GM12878 (cell line): ENCODE results near the gene MPZL1. TPM values are rescaled to one million over a fixed set of nuclear protein-coding genes. Genes with fewer than 3 reads are reported as not detected.

Source experiments
- ATAC-seq: fragments of 200-7000 bp; cut with Tn5 transposase; 3 replicates; pipeline ENCODE4 v1.9.1; 2020; ENCODE audit warnings: mild to moderate bottlenecking, moderate library complexity
- BruUV-seq: library from RNA; stranded (reverse); fragments of 400-500 nt; replicated peaks from 2 replicates; lab custom pipeline; 2021; lab: Mats Ljungman, UMichigan
- CTCF ChIA-PET: fragments of 300-600 bp; sonication (Branson Sonifier 250); formaldehyde crosslinking; extraction: SDS; loops from one replicate; lab custom pipeline; 2021; ENCODE audit warnings: inconsistent platforms; lab: Yijun Ruan, JAX
- POLR2A ChIA-PET: fragments of 350-600 bp; formaldehyde crosslinking; extraction: SDS; loops from one replicate; lab custom pipeline; 2021; ENCODE audit warnings: inconsistent platforms; lab: Charles Lee
- RAD21 ChIA-PET: fragments of 300-600 bp; sonication (Branson Sonifier 250); formaldehyde crosslinking; loops from one replicate; lab custom pipeline; 2023; ENCODE audit warnings: antibody characterized with exemption; ENCODE audit not compliant: unreplicated experiment; lab: Charles Lee
- SMC1A ChIA-PET: fragments of 300-600 bp; sonication (Branson Sonifier 250); formaldehyde crosslinking; loops from one replicate; lab custom pipeline; 2023; ENCODE audit not compliant: unreplicated experiment, uncharacterized antibody; lab: Charles Lee
- DNase-seq: peaks from one replicate; pipeline ENCODE4 v3.0.0-alpha.2; 2011; ENCODE audit warnings: low read depth, low spot score
- FAIRE-seq: peaks from 3 replicates; lab custom pipeline; 2011; peaks lifted over from hg19 to GRCh38; lab: Jason Lieb, UNC
- H2AFZ ChIP-seq: 2 replicates; pipeline ENCODE4 v1.6.0; 2011; ENCODE audit warnings: low read depth, low read length, control low read depth; ENCODE audit not compliant: control insufficient read depth
- H3K27ac ChIP-seq: 2 replicates; pipeline ENCODE4 v1.5.1; 2011; ENCODE audit warnings: control low read depth; ENCODE audit not compliant: control insufficient read depth, insufficient read depth
- H3K27me3 ChIP-seq, 2 experiments: replicated peaks in 1 of 2; 2 replicates each; pipeline versions ENCODE4 v1.6.0 to v1.6.1; 2011; ENCODE audit warnings: low read length in 1 of 2; ENCODE audit not compliant: control insufficient read depth in 2 of 2, insufficient read depth in 2 of 2
- H3K36me3 ChIP-seq, 2 experiments: 2 replicates each; pipeline ENCODE4 v1.5.1; 2011; ENCODE audit warnings: low read length in 1 of 2; ENCODE audit not compliant: control insufficient read depth in 2 of 2, insufficient read depth in 2 of 2
- H3K4me1 ChIP-seq: 2 replicates; pipeline ENCODE4 v1.6.1; 2011; ENCODE audit warnings: mild to moderate bottlenecking, low read length, moderate library complexity, mixed read lengths; ENCODE audit not compliant: control insufficient read depth, insufficient read depth
- H3K4me2 ChIP-seq: 2 replicates; pipeline ENCODE4 v1.6.0; 2011; ENCODE audit warnings: control low read depth; ENCODE audit not compliant: control insufficient read depth, insufficient read depth
- H3K4me3 ChIP-seq: fragments of 200-600 bp; sonication (generic); 2 replicates; pipeline ENCODE4 v1.5.1; 2016
- H3K79me2 ChIP-seq: 2 replicates; pipeline ENCODE4 v1.6.0; 2011; ENCODE audit warnings: low read length; ENCODE audit not compliant: control insufficient read depth, insufficient read depth
- H3K9ac ChIP-seq: 2 replicates; pipeline ENCODE4 v1.8.0; 2011; ENCODE audit warnings: low read length, control low read depth, mixed read lengths; ENCODE audit not compliant: control insufficient read depth, insufficient read depth
- H3K9me3 ChIP-seq: replicated peaks from 3 replicates; pipeline ENCODE4 v1.5.1; 2011; ENCODE audit warnings: mild to moderate bottlenecking, low read length; ENCODE audit not compliant: control insufficient read depth, insufficient read depth
- H4K20me1 ChIP-seq: 2 replicates; pipeline ENCODE4 v1.6.0; 2011; ENCODE audit not compliant: control insufficient read depth, insufficient read depth
- CBX5 ChIP-seq: sonication (generic); IDR thresholded peaks from 2 replicates; pipeline ENCODE4 v1.6.1; 2016; ENCODE audit warnings: low read depth, moderate library complexity, mild to moderate bottlenecking, inconsistent platforms
- E4F1 ChIP-seq: fragments of 450-650 bp; IDR thresholded peaks from 2 replicates; pipeline ENCODE4 v1.6.1; 2018; ENCODE audit warnings: borderline replicate concordance, mild to moderate bottlenecking; ENCODE audit not compliant: partially characterized antibody
- MTA3 ChIP-seq: IDR thresholded peaks from 2 replicates; pipeline ENCODE4 v1.6.1; 2012; ENCODE audit warnings: low read length, inconsistent platforms, borderline replicate concordance
- PKNOX1 ChIP-seq: fragments of 450-650 bp; IDR thresholded peaks from 2 replicates; pipeline ENCODE4 v1.6.1; 2016; ENCODE audit warnings: mild to moderate bottlenecking
- SREBF1 ChIP-seq: IDR thresholded peaks from 2 replicates; pipeline ENCODE4 v1.6.1; 2012; ENCODE audit warnings: mild to moderate bottlenecking, low read length
- TCF7 ChIP-seq: IDR thresholded peaks from 2 replicates; pipeline ENCODE4 v1.6.1; 2014; ENCODE audit warnings: antibody characterized with exemption, borderline replicate concordance
- ZBTB11 ChIP-seq: fragments of 450-650 bp; formaldehyde crosslinking; IDR thresholded peaks from 2 replicates; pipeline ENCODE4 v1.5.0; 2022; ENCODE audit warnings: mild to moderate bottlenecking, missing genetic modification characterization
- ZNF622 ChIP-seq: fragments of 450-650 bp; IDR thresholded peaks from 2 replicates; pipeline ENCODE4 v1.6.1; 2017; ENCODE audit warnings: mild to moderate bottlenecking, inconsistent platforms
- WGBS: methylation state at CpG from one replicate; pipeline ENCODE4 v1.1.6; 2016; ENCODE audit warnings: low lambda C conversion rate; ENCODE audit not compliant: insufficient replicate concordance, insufficient coverage; ENCODE audit errors: missing lambda C conversion rate; 5-methylcytosine and 5-hydroxymethylcytosine counted together
- in situ Hi-C: fragments of 300-500 bp; cut with MboI; formaldehyde crosslinking; loops from 9 replicates; pipeline ENCODE4 v1.14.3; 2018; ENCODE audit warnings: mixed read lengths
- intact Hi-C: fragments of 100-400 bp; cut with micrococcal nuclease; formaldehyde crosslinking; loops from one replicate; pipeline ENCODE4 v1.14.2; 2022; ENCODE audit not compliant: unreplicated experiment
- polyA plus RNA-seq, 11 experiments: library from polyadenylated mRNA; depleted of rRNA in 4 of 11; unstranded in 6 of 11; stranded (reverse) in 5 of 11; fragments of >200 nt; fragmentation: Nextera tagmentation in 4 of 11; fragmentation: Illumina TruSeq in 1 of 11; extraction: Ambion mirVana in 4 of 11; extraction: Trizol in 1 of 11; gene quantifications; 1 replicate in 1 of 11; 2 replicates in 10 of 11; pipeline versions ENCODE4 v1.2.1 to v1.2.3, GENCODE V29; 2011 to 2016; ENCODE audit warnings: inconsistent platforms in 2 of 11, missing spikeins in 2 of 11, low read depth in 1 of 11
- total RNA-seq, 4 experiments: library from RNA; depleted of rRNA in 3 of 4; stranded (reverse); fragments of >200 nt in 3 of 4; fragmentation: Illumina TruSeq in 1 of 4; extraction: Trizol in 1 of 4; gene quantifications; 2 replicates each; pipeline versions ENCODE4 v1.2.1 to v1.2.3, GENCODE V29; 2013 to 2021

Gene MPZL1
- total and polyA plus RNA-seq, 10 of the 15 experiments (the other 5 are each of a cell fraction or from before 2014, with no cell fraction given), result 9.8 to 60.9 (median 45.9) TPM

- Histone ChIP-seq H3K9ac (no peak overlapping the region), H3K27me3 (no peaks in the 10 kb centered on the region), H3K27ac (no peak overlapping the region), H4K20me1 (no peaks in the 10 kb centered on the region), H2AFZ (no peak overlapping the region), H3K79me2 (no peaks in the 10 kb centered on the region), H3K4me1 (no peaks in the 10 kb centered on the region), H3K9me3 (no peaks in the 10 kb centered on the region), H3K4me2 (no peak overlapping the region), H3K4me3 (no peak overlapping the region), H3K36me3 (no peaks in the 10 kb centered on the region)
- no peak for FAIRE-seq
- in situ Hi-C loops, result no loop called here
- intact Hi-C loops, result no loop called here
- no peak for ATAC-seq
- BruUV-seq, result no TSS peak
- WGBS, result 75% methylated on average over 12 of the region's 12 CpGs
- CTCF ChIA-PET, result interaction anchor here (0.8 kb wide), 1 partner anchor 262 kb away, joined by 3 read pairs; no protein-coding TSS in a partner anchor
- SMC1A ChIA-PET, result no interaction called here
- POLR2A ChIA-PET, result no interaction called here
- RAD21 ChIA-PET, result no interaction called here
- DNase-seq, result no peak
- TF ChIP-seq SREBF1 (no peak), CBX5 (no peak), PKNOX1 (no peak), E4F1 (no peak), MTA3 (no peak), ZBTB11 (CRISPR knock-in tag) (no peak), TCF7 (no peak), ZNF622 (no peak)
Measured at GRCh38 chr1:167820684-167821355, 99.0 kb downstream of the MPZL1 start.
